ENCODE results near the gene ERAL1.

DNA sequence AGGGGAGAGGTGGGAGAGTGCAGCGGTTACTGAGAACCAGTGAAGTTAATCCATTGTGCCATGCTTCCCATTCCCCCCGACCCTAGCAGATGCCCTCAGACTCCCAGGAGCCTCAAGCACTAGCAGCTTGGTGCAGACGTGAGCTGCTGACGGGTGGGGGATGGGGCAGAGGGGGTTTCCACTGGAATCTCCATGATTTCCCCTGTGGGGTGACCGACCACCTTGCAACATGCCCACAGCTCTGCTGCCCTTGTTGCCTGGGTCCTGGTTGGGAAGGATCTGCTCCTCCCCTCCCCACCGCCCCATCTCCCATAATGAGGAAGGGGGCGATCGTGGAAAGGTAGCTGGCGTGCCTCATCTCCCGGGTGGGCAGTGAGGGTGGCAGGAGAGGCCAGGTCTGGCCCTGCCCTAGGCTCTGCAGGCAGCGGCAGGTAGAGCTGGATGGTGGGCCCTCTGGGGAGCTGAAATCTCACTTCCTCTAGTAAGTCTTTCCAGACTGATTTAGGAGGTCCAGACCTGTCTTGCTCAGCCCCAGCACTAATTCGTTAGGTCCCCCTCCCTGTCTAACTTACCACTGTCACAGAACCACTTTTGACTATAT lies 33.2 kb downstream of the ERAL1 start:
- TF ChIP-seq SP1 (IDR thresholded peaks at IDR 0.05) (no peak), SUZ12 (IDR thresholded peaks at IDR 0.05) (no peak), ELF4 (IDR thresholded peaks at IDR 0.05) (no peak)
